Parathyroid adenoma (tissue), 2 donors: ENCODE data around the gene NHSL2.

Experiments
- H2AFZ ChIP-seq: fragments of 300-600 bp; sonication (generic); one replicate; pipeline ENCODE4 v1.7.0; 2017; ENCODE audit warnings: antibody characterized with exemption, mild to moderate bottlenecking
- H3K27ac ChIP-seq: fragments of 300-600 bp; sonication (generic); one replicate; pipeline ENCODE4 v1.7.0; 2017
- H3K27me3 ChIP-seq: fragments of 300-600 bp; sonication (generic); one replicate; pipeline ENCODE4 v1.7.0; 2017; ENCODE audit warnings: low read length; ENCODE audit not compliant: control insufficient read depth, insufficient read depth
- H3K36me3 ChIP-seq: fragments of 300-600 bp; sonication (generic); one replicate; pipeline ENCODE4 v1.7.0; 2017; ENCODE audit warnings: low read length; ENCODE audit not compliant: control insufficient read depth, insufficient read depth
- H3K4me1 ChIP-seq: fragments of 300-600 bp; sonication (generic); one replicate; pipeline ENCODE4 v1.7.0; 2017; ENCODE audit warnings: control low read depth
- H3K4me2 ChIP-seq: fragments of 300-600 bp; sonication (generic); one replicate; pipeline ENCODE4 v1.7.0; 2017; ENCODE audit warnings: low read length
- H3K4me3 ChIP-seq: fragments of 300-600 bp; sonication (generic); one replicate; pipeline ENCODE4 v1.7.0; 2017; ENCODE audit warnings: low read depth, low read length
- H3K79me2 ChIP-seq: fragments of 300-600 bp; sonication (generic); one replicate; pipeline ENCODE4 v1.7.0; 2017; ENCODE audit warnings: control low read depth
- H3K9ac ChIP-seq: fragments of 300-600 bp; sonication (generic); one replicate; pipeline ENCODE4 v1.7.0; 2017; ENCODE audit warnings: mild to moderate bottlenecking
- H3K9me3 ChIP-seq: fragments of 300-600 bp; sonication (generic); one replicate; pipeline ENCODE4 v1.7.0; 2017; ENCODE audit warnings: low read length; ENCODE audit not compliant: control insufficient read depth
- CTCF ChIP-seq: fragments of 300-600 bp; sonication (generic); IDR thresholded peaks from one replicate; pipeline ENCODE4 v1.7.0; 2017; ENCODE audit warnings: antibody characterized with exemption, mild to moderate bottlenecking
- donor health status: primary hyperparathyroidism.

The NHSL2 gene

DNA sequence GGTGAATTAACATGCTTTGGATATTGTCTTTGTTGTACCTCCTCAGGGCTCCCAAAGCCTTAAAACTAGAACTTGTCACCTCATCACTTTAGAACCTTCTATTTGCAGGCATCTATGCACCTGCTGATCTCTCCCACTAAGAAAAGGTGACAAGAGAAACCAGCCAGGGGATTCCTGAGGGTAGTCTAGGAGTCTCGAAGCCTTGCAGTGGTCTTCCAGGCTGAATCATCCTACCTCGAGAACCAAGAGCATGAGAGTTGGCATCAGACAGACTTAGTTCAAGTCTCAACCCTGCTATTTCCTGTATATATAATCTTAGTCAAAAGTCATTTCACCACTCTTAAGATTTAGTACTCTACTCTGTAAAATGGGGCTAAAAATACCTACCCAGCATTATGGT, 191.5 kb downstream of the NHSL2 start:
- Histone ChIP-seq H3K27me3 (no peaks in the 10 kb centered on the region), H3K4me2 (no peak overlapping the region), H3K27ac (no peak overlapping the region), H3K36me3 (no peaks in the 10 kb centered on the region), H3K9ac (no peak overlapping the region), H3K9me3 (no peaks in the 10 kb centered on the region), H3K79me2 (peaks cover 6% of the 10 kb centered on the region), H3K4me3 (no peak overlapping the region), H3K4me1 (no peaks in the 10 kb centered on the region), H2AFZ (no peak overlapping the region)
- no peak for TF ChIP-seq CTCF

GRCh38 chrX:72102760-72103159, 192.1 kb downstream of the NHSL2 start:
- Histone ChIP-seq H3K4me2 (no peak overlapping the region), H3K27ac (no peak overlapping the region), H3K4me3 (no peak overlapping the region), H3K36me3 (no peaks in the 10 kb centered on the region), H3K27me3 (no peaks in the 10 kb centered on the region), H3K79me2 (peaks cover 6% of the 10 kb centered on the region), H3K9ac (no peak overlapping the region), H2AFZ (no peak overlapping the region), H3K4me1 (no peaks in the 10 kb centered on the region), H3K9me3 (no peaks in the 10 kb centered on the region)
- TF ChIP-seq CTCF: no peak

GRCh38 chrX:72105436-72105835, 194.8 kb downstream of the NHSL2 start:
- no peak overlapping the region for H2AFZ ChIP-seq
- no peaks in the 10 kb centered on the region for H3K9me3 ChIP-seq
- no peaks in the 10 kb centered on the region for H3K27me3 ChIP-seq
- H3K27ac ChIP-seq: no peak overlapping the region
- H3K4me2 ChIP-seq: no peak overlapping the region
- H3K9ac ChIP-seq: no peak overlapping the region
- no peaks in the 10 kb centered on the region for H3K36me3 ChIP-seq
- TF ChIP-seq CTCF: no peak
- no peak overlapping the region for H3K4me3 ChIP-seq
- peaks cover 6% of the 10 kb centered on the region for H3K79me2 ChIP-seq
- H3K4me1 ChIP-seq: no peaks in the 10 kb centered on the region

DNA sequence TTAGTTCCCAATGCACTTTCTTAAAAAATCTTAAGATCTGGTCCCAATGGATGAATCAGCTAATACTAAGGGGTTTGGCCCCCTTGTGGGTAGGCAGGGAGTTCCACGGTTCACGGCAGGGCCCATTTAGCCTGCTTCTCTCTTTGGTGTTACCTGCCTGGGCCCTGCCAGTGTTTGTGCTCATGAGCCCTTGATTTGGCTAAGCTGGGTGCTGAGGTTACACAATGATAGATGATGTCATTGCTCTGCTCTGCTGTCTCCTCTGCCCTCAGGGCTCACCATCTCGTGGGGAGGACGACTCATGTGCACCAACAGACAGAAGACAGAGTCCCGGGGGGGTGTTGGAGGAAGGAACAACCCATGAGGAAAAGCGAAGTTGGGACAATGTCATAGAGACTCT, 196.7 kb downstream of the NHSL2 start:
- Histone ChIP-seq H3K9ac (no peak overlapping the region), H3K27ac (no peak overlapping the region), H3K4me2 (no peak overlapping the region), H3K36me3 (no peaks in the 10 kb centered on the region), H3K79me2 (peaks cover 6% of the 10 kb centered on the region), H3K4me1 (no peaks in the 10 kb centered on the region), H3K4me3 (no peak overlapping the region), H3K9me3 (no peaks in the 10 kb centered on the region), H2AFZ (no peak overlapping the region), H3K27me3 (no peaks in the 10 kb centered on the region)
- no peak for TF ChIP-seq CTCF

- Histone ChIP-seq H3K9ac (no peak overlapping the region), H3K27ac (no peak overlapping the region), H3K79me2 (peaks cover 6% of the 10 kb centered on the region), H3K27me3 (no peaks in the 10 kb centered on the region), H3K9me3 (no peaks in the 10 kb centered on the region), H2AFZ (no peak overlapping the region), H3K4me3 (no peak overlapping the region), H3K4me2 (no peak overlapping the region), H3K36me3 (no peaks in the 10 kb centered on the region), H3K4me1 (no peaks in the 10 kb centered on the region)
- no peak for TF ChIP-seq CTCF
These were observed 197.4 kb downstream of the NHSL2 start for GRCh38 chrX:72107841-72108595.
